ENCODE measurements around the gene OCRL.
"Not testable (repeated sequence)": the region's sequence is repeated elsewhere in the genome, so short reads cannot be mapped to it uniquely, and the experiment has no call there.

OCRL gene

GRCh38 chrX:129544780-129545179, 4.7 kb downstream of the OCRL start:
- H3K36me3 ChIP-seq (ENCODE audit: control insufficient read depth, insufficient read depth, low read length, severe bottlenecking): peaks cover 15% of the 10 kb centered on the region

DNA sequence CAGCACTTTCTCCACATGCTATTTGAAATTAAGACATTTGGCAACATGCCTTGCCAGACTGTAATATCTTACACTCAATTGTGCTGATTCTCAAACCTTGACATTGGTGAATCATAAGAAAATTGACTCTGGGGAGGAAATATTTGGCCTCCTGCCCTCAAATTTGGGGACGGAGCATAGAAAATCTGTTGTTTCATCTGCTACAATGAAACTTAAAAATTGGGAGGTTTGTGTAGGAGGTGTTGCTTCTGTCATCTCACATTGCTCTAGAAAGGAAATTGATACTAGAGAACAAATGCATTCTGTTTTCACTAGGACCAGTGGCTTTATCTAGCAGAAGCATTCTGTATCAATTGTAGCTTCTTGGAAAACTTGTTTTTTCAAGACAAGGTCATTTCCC, 5.3 kb downstream of the OCRL start:
- Histone ChIP-seq H3K4me1 (ENCODE audit: control insufficient read depth, insufficient read depth, low read length) (peaks cover 14% of the 10 kb centered on the region), H3K36me3 (ENCODE audit: control insufficient read depth, insufficient read depth, low read length, severe bottlenecking) (peaks cover 19% of the 10 kb centered on the region), H3K9ac (ENCODE audit: low read length) (no peak overlapping the region), H3K27me3 (replicated peaks; ENCODE audit: control insufficient read depth, insufficient read depth, low read length) (peaks cover 4% of the 10 kb centered on the region), H3K4me3 (ENCODE audit: low read length) (no peak overlapping the region), H3K9me3 (ENCODE audit: control insufficient read depth, low read length) (no peaks in the 10 kb centered on the region)
- no peak for DNase-seq (ENCODE audit: low read depth)

More at GRCh38 chrX:129544780-129545179, 4.7 kb downstream of the OCRL start:
- H3K9ac ChIP-seq (ENCODE audit: low read length): no peak overlapping the region
- peaks cover 14% of the 10 kb centered on the region for H3K4me1 ChIP-seq (ENCODE audit: control insufficient read depth, insufficient read depth, low read length)
- no peak for DNase-seq (ENCODE audit: low read depth)
- H3K9me3 ChIP-seq (ENCODE audit: control insufficient read depth, low read length): no peaks in the 10 kb centered on the region
- H3K27me3 ChIP-seq (replicated peaks; ENCODE audit: control insufficient read depth, insufficient read depth, low read length): peaks cover 4% of the 10 kb centered on the region
- no peak overlapping the region for H3K4me3 ChIP-seq (ENCODE audit: low read length)

- H3K9ac ChIP-seq (ENCODE audit: low read length): no peak overlapping the region
- DNase-seq (ENCODE audit: low read depth): no peak
- H3K27me3 ChIP-seq (replicated peaks; ENCODE audit: control insufficient read depth, insufficient read depth, low read length): peaks cover 8% of the 10 kb centered on the region
- H3K9me3 ChIP-seq (ENCODE audit: control insufficient read depth, low read length): no peaks in the 10 kb centered on the region
- H3K36me3 ChIP-seq (ENCODE audit: control insufficient read depth, insufficient read depth, low read length, severe bottlenecking): peaks cover 30% of the 10 kb centered on the region
- peaks cover 5% of the 10 kb centered on the region for H3K4me1 ChIP-seq (ENCODE audit: control insufficient read depth, insufficient read depth, low read length)
- H3K4me3 ChIP-seq (ENCODE audit: low read length): no peak overlapping the region
These were observed 9.1 kb downstream of the OCRL start for GRCh38 chrX:129549124-129549523.

DNA sequence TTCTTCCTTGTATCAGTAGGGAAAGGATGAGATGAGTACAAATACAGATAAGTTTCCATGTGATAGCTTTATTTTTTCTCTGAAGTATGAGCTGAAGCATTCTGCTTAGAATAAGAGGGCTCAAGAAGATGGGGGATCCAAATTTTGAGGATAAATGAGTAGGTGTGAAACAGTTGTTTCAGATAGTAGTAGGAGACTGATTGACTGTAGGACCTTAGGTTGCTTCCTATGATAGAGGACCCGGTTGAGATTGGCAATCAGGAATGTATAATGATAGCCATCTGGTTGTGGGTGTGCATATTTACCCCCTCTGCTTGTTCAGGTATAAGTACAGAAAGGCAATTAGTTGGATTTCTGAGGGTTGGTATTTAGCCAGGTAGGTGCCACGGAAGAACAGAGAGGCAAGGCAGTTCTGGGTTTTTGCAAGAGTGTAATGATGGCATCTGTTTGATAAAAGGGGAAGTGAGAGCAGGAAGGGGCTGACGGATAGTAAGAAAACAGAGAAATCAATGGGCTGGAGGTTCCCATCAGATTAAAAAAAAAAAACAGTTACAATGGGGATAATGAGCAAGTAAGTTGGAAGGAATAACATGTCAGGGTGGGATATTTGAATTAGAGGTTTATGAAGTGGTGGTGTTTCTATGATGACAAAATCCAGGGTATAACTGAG, 13.7 kb downstream of the OCRL start:
- Histone ChIP-seq H3K36me3 (ENCODE audit: control insufficient read depth, insufficient read depth, low read length, severe bottlenecking) (peaks cover 45% of the 10 kb centered on the region), H3K4me3 (ENCODE audit: low read length) (no peak overlapping the region), H3K9ac (ENCODE audit: low read length) (no peak overlapping the region), H3K9me3 (ENCODE audit: control insufficient read depth, low read length) (no peaks in the 10 kb centered on the region), H3K4me1 (ENCODE audit: control insufficient read depth, insufficient read depth, low read length) (no peaks in the 10 kb centered on the region), H3K27me3 (replicated peaks; ENCODE audit: control insufficient read depth, insufficient read depth, low read length) (peaks cover 12% of the 10 kb centered on the region)
- no peak for DNase-seq (ENCODE audit: low read depth)

GRCh38 chrX:129554816-129555215, 14.8 kb downstream of the OCRL start:
- peaks cover 46% of the 10 kb centered on the region for H3K36me3 ChIP-seq (ENCODE audit: control insufficient read depth, insufficient read depth, low read length, severe bottlenecking)
- not testable (repeated sequence) for H3K9ac ChIP-seq (ENCODE audit: low read length)

GRCh38 chrX:129556806-129557315, 16.8 kb downstream of the OCRL start:
- DNase-seq (ENCODE audit: low read depth): no peak
- Histone ChIP-seq H3K4me3 (ENCODE audit: low read length) (no peak overlapping the region), H3K4me1 (ENCODE audit: control insufficient read depth, insufficient read depth, low read length) (no peaks in the 10 kb centered on the region), H3K9me3 (ENCODE audit: control insufficient read depth, low read length) (no peaks in the 10 kb centered on the region), H3K36me3 (ENCODE audit: control insufficient read depth, insufficient read depth, low read length, severe bottlenecking) (peaks cover 58% of the 10 kb centered on the region), H3K9ac (ENCODE audit: low read length) (no peak overlapping the region), H3K27me3 (replicated peaks; ENCODE audit: control insufficient read depth, insufficient read depth, low read length) (peaks cover 16% of the 10 kb centered on the region)

More at GRCh38 chrX:129554816-129555215, 14.8 kb downstream of the OCRL start:
- H3K4me3 ChIP-seq (ENCODE audit: low read length); H3K9me3 ChIP-seq (ENCODE audit: control insufficient read depth, low read length); H3K4me1 ChIP-seq (ENCODE audit: control insufficient read depth, insufficient read depth, low read length); DNase-seq (ENCODE audit: low read depth): not testable (repeated sequence)
- peaks cover 16% of the 10 kb centered on the region for H3K27me3 ChIP-seq (replicated peaks; ENCODE audit: control insufficient read depth, insufficient read depth, low read length)

- Histone ChIP-seq H3K4me3 (ENCODE audit: low read length) (no peak overlapping the region), H3K9ac (ENCODE audit: low read length) (no peak overlapping the region), H3K9me3 (ENCODE audit: control insufficient read depth, low read length) (no peaks in the 10 kb centered on the region), H3K27me3 (replicated peaks; ENCODE audit: control insufficient read depth, insufficient read depth, low read length) (peaks cover 16% of the 10 kb centered on the region), H3K4me1 (ENCODE audit: control insufficient read depth, insufficient read depth, low read length) (no peaks in the 10 kb centered on the region), H3K36me3 (ENCODE audit: control insufficient read depth, insufficient read depth, low read length, severe bottlenecking) (peaks cover 67% of the 10 kb centered on the region)
- DNase-seq (ENCODE audit: low read depth): no peak
These were observed 17.9 kb downstream of the OCRL start for GRCh38 chrX:129557844-129558480.

- Histone ChIP-seq H3K9me3 (ENCODE audit: control insufficient read depth, low read length) (no peaks in the 10 kb centered on the region), H3K36me3 (ENCODE audit: control insufficient read depth, insufficient read depth, low read length, severe bottlenecking) (peaks cover 65% of the 10 kb centered on the region), H3K4me3 (ENCODE audit: low read length) (no peak overlapping the region), H3K9ac (ENCODE audit: low read length) (no peak overlapping the region), H3K4me1 (ENCODE audit: control insufficient read depth, insufficient read depth, low read length) (no peaks in the 10 kb centered on the region), H3K27me3 (replicated peaks; ENCODE audit: control insufficient read depth, insufficient read depth, low read length) (peaks cover 8% of the 10 kb centered on the region)
- DNase-seq (ENCODE audit: low read depth): no peak
These were observed 19.7 kb downstream of the OCRL start for GRCh38 chrX:129559783-129560182.

- no peaks in the 10 kb centered on the region for H3K4me1 ChIP-seq (ENCODE audit: control insufficient read depth, insufficient read depth, low read length)
- no peak for DNase-seq (ENCODE audit: low read depth)
- no peaks in the 10 kb centered on the region for H3K9me3 ChIP-seq (ENCODE audit: control insufficient read depth, low read length)
- H3K36me3 ChIP-seq (ENCODE audit: control insufficient read depth, insufficient read depth, low read length, severe bottlenecking): peaks cover 65% of the 10 kb centered on the region
- H3K4me3 ChIP-seq (ENCODE audit: low read length): no peak overlapping the region
- no peak overlapping the region for H3K9ac ChIP-seq (ENCODE audit: low read length)
- H3K27me3 ChIP-seq (replicated peaks; ENCODE audit: control insufficient read depth, insufficient read depth, low read length): peaks cover 14% of the 10 kb centered on the region
These were observed 21.4 kb downstream of the OCRL start for GRCh38 chrX:129561453-129561852.

DNA sequence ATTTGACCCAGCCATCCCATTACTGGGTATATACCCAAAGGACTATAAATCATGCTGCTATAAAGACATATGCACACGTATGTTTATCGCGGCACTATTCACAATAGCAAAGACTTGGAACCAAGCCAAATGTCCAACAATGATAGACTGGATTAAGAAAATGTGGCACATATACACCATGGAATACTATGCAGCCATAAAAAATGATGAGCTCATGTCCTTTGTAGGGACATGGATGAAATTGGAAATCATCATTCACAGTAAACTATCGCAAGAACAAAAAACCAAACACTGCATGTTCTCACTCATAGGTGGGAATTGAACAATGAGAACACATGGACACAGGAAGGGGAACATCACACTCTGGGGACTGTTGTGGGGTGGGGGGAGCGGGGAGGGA, 24.3 kb downstream of the OCRL start:
- not testable (repeated sequence) for H3K9me3 ChIP-seq (ENCODE audit: control insufficient read depth, low read length); H3K27me3 ChIP-seq (replicated peaks; ENCODE audit: control insufficient read depth, insufficient read depth, low read length); H3K4me1 ChIP-seq (ENCODE audit: control insufficient read depth, insufficient read depth, low read length); H3K4me3 ChIP-seq (ENCODE audit: low read length); DNase-seq (ENCODE audit: low read depth); H3K9ac ChIP-seq (ENCODE audit: low read length)
- peaks cover 55% of the 10 kb centered on the region for H3K36me3 ChIP-seq (ENCODE audit: control insufficient read depth, insufficient read depth, low read length, severe bottlenecking)

DNA sequence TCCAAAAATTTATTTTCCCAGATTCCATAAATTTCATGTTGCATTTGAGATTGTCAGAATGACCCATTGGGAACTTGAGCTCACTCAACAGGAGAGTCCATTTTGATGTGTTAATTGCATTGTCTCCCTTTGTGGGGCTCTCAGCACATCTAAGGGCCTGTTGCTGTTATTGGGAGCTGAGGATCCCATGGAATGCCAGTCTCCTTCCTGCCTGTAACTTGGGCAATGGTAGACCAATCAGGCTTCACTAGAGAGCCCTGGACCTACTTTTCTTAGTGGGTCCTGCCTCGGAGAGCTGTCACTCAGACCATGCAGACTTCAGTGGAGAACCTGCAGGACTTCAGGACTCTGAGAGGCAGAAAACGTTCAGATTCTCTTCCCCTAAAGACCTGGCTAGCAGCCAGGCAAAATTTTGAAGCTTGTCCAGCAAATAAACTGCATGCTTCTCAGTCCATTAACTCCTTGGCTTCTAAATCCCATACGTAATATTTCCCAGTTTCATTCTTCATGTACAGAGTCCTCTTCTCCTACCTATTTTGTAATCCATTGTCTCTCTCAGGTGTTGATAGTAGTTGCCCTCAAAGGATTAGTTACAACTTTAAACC, 25.1 kb downstream of the OCRL start:
- Histone ChIP-seq H3K4me1 (ENCODE audit: control insufficient read depth, insufficient read depth, low read length) (no peaks in the 10 kb centered on the region), H3K9ac (ENCODE audit: low read length) (no peak overlapping the region), H3K9me3 (ENCODE audit: control insufficient read depth, low read length) (no peaks in the 10 kb centered on the region), H3K36me3 (ENCODE audit: control insufficient read depth, insufficient read depth, low read length, severe bottlenecking) (peaks cover 55% of the 10 kb centered on the region), H3K27me3 (replicated peaks; ENCODE audit: control insufficient read depth, insufficient read depth, low read length) (peaks cover 6% of the 10 kb centered on the region), H3K4me3 (ENCODE audit: low read length) (no peak overlapping the region)
- DNase-seq (ENCODE audit: low read depth): no peak

Measured in adipocyte (in vitro differentiated cells).